Mesendoderm (in vitro differentiated cells): Measurements from ENCODE around the gene KRT79.

Source experiments
- DNase-seq: peaks from one replicate; pipeline ENCODE4 v3.0.0; 2013
- H2AK5ac ChIP-seq: 2 replicates; pipeline ENCODE4 v1.6.1; 2013; ENCODE audit warnings: low read length, inconsistent platforms
- H2BK120ac ChIP-seq: 2 replicates; pipeline ENCODE4 v1.6.1; 2013; ENCODE audit warnings: low read depth, mild to moderate bottlenecking, low read length, moderate library complexity, mixed read lengths
- H2BK15ac ChIP-seq: replicated peaks from 2 replicates; pipeline ENCODE4 v1.6.1; 2013; ENCODE audit warnings: low read depth, mild to moderate bottlenecking, moderate library complexity
- H2BK5ac ChIP-seq: 2 replicates; pipeline ENCODE4 v1.6.1; 2013; ENCODE audit warnings: low read length, inconsistent platforms
- H3K18ac ChIP-seq: 2 replicates; pipeline ENCODE4 v1.6.1; 2013; ENCODE audit warnings: mild to moderate bottlenecking, low read length, mixed read lengths
- H3K23ac ChIP-seq: one replicate; pipeline ENCODE4 v1.6.1; 2013; ENCODE audit warnings: low read length
- H3K27ac ChIP-seq: 2 replicates; pipeline ENCODE4 v1.5.1; 2013; ENCODE audit warnings: low read depth, mild to moderate bottlenecking, inconsistent platforms, low read length, moderate library complexity
- H3K27me3 ChIP-seq: 2 replicates; pipeline ENCODE4 v1.6.1; 2013; ENCODE audit warnings: low read length, control low read depth, mild to moderate bottlenecking, inconsistent platforms; ENCODE audit not compliant: insufficient read depth, poor library complexity
- H3K36me3 ChIP-seq: 2 replicates; pipeline ENCODE4 v1.6.1; 2013; ENCODE audit warnings: low read length, inconsistent platforms; ENCODE audit not compliant: control insufficient read depth, insufficient read depth
- H3K4ac ChIP-seq: one replicate; pipeline ENCODE4 v1.6.1; 2013; ENCODE audit warnings: low read depth, mild to moderate bottlenecking, low read length, moderate library complexity
- H3K4me1 ChIP-seq: 2 replicates; pipeline ENCODE4 v1.6.1; 2013; ENCODE audit warnings: low read depth, low read length, inconsistent platforms; ENCODE audit not compliant: control insufficient read depth
- H3K4me2 ChIP-seq: 2 replicates; pipeline ENCODE4 v1.6.1; 2013; ENCODE audit warnings: low read length
- H3K4me3 ChIP-seq: 2 replicates; pipeline ENCODE4 v1.5.1; 2013; ENCODE audit warnings: mild to moderate bottlenecking, low read length
- H3K56ac ChIP-seq: one replicate; pipeline ENCODE4 v1.6.1; 2013; ENCODE audit warnings: low read length
- H3K79me1 ChIP-seq: 2 replicates; pipeline ENCODE4 v1.6.1; 2013; ENCODE audit warnings: low read length, inconsistent platforms
- H3K79me2 ChIP-seq: 2 replicates; pipeline ENCODE4 v1.6.1; 2013; ENCODE audit warnings: mild to moderate bottlenecking, low read length; ENCODE audit not compliant: control insufficient read depth, insufficient read depth
- H3K9ac ChIP-seq: 2 replicates; pipeline ENCODE4 v1.6.1; 2013; ENCODE audit warnings: low read length, inconsistent platforms
- H4K5ac ChIP-seq: one replicate; pipeline ENCODE4 v1.6.1; 2013; ENCODE audit warnings: low read length
- H4K8ac ChIP-seq: one replicate; pipeline ENCODE4 v1.6.1; 2013; ENCODE audit warnings: low read depth, mild to moderate bottlenecking, control low read depth, low read length, moderate library complexity
- WGBS: extraction: QIAGEN DNeasy Blood & Tissue Kit; methylation state at CpG from one replicate; pipeline ENCODE4 v1.1.7; 2013; ENCODE audit warnings: low lambda C conversion rate, missing lambda C conversion rate; ENCODE audit not compliant: insufficient coverage; ENCODE audit errors: extremely low coverage; 5-methylcytosine and 5-hydroxymethylcytosine counted together

KRT79 gene

GRCh38 chr12:52846356-52846970 is 12.4 kb upstream of the KRT79 start:
- WGBS = no CpG with 5 or more reads among the region's 8 CpGs
- no peak overlapping the region for H2AK5ac ChIP-seq
- no peaks in the 10 kb centered on the region for H3K4me1 ChIP-seq
- no peaks in the 10 kb centered on the region for H3K27me3 ChIP-seq
- no peak overlapping the region for H3K56ac ChIP-seq
- no peak overlapping the region for H3K4me3 ChIP-seq
- H3K79me2 ChIP-seq = no peaks in the 10 kb centered on the region
- no peaks in the 10 kb centered on the region for H3K36me3 ChIP-seq
- H3K4me2 ChIP-seq = no peak overlapping the region
- DNase-seq = no peak
- no peak overlapping the region for H4K5ac ChIP-seq
- H4K8ac ChIP-seq = no peak overlapping the region
- no peak overlapping the region for H2BK5ac ChIP-seq
- H3K18ac ChIP-seq = no peak overlapping the region
- no peak overlapping the region for H3K4ac ChIP-seq
- no peak overlapping the region for H2BK15ac ChIP-seq
- H3K9ac ChIP-seq = no peak overlapping the region
- no peak overlapping the region for H2BK120ac ChIP-seq
- no peak overlapping the region for H3K27ac ChIP-seq
- H3K23ac ChIP-seq = no peak overlapping the region
- no peaks in the 10 kb centered on the region for H3K79me1 ChIP-seq

GRCh38 chr12:52845946-52846345 is 11.8 kb upstream of the KRT79 start:
- H3K79me2 ChIP-seq = no peaks in the 10 kb centered on the region
- no peak overlapping the region for H4K8ac ChIP-seq
- no peak overlapping the region for H2BK15ac ChIP-seq
- no peaks in the 10 kb centered on the region for H3K27me3 ChIP-seq
- no peak overlapping the region for H3K4ac ChIP-seq
- DNase-seq = no peak
- H3K79me1 ChIP-seq = no peaks in the 10 kb centered on the region
- no peak overlapping the region for H2BK120ac ChIP-seq
- H2BK5ac ChIP-seq = no peak overlapping the region
- no peak overlapping the region for H3K9ac ChIP-seq
- H3K4me2 ChIP-seq = no peak overlapping the region
- no peak overlapping the region for H3K23ac ChIP-seq
- H3K4me1 ChIP-seq = no peaks in the 10 kb centered on the region
- no CpG with 5 or more reads among the region's 1 CpG for WGBS
- H3K36me3 ChIP-seq = no peaks in the 10 kb centered on the region
- H3K18ac ChIP-seq = no peak overlapping the region
- H3K4me3 ChIP-seq = no peak overlapping the region
- no peak overlapping the region for H4K5ac ChIP-seq
- no peak overlapping the region for H2AK5ac ChIP-seq
- no peak overlapping the region for H3K27ac ChIP-seq
- no peak overlapping the region for H3K56ac ChIP-seq

DNA sequence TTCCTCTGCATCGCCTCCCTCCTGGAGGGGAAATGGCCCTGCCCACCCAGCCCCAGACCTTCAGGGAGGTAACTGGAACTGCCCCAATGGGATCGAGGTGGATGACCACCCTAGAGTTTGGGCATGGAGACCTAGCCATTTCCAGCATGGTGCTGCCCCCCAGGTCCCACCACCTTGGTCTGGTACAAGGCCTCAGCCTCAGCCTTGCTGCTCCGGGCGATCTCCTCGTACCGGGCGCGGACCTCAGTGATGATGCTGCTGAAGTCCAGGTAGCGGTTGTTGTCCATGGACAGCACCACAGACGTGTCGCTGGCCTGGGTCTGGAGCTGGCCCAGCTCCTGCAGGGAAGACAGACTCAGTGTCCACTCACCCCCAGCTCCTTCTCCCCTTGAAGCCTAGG is 10.3 kb upstream of the KRT79 start:
- H2BK120ac ChIP-seq = no peak overlapping the region
- no peak for DNase-seq
- H3K4me2 ChIP-seq = no peak overlapping the region
- H2AK5ac ChIP-seq = no peak overlapping the region
- H3K4me1 ChIP-seq = no peaks in the 10 kb centered on the region
- H4K5ac ChIP-seq = no peak overlapping the region
- H2BK5ac ChIP-seq = no peak overlapping the region
- no peak overlapping the region for H2BK15ac ChIP-seq
- no peak overlapping the region for H3K27ac ChIP-seq
- H3K23ac ChIP-seq = no peak overlapping the region
- no peak overlapping the region for H3K4me3 ChIP-seq
- no peak overlapping the region for H3K4ac ChIP-seq
- H3K18ac ChIP-seq = no peak overlapping the region
- no peaks in the 10 kb centered on the region for H3K27me3 ChIP-seq
- WGBS = no CpG with 5 or more reads among the region's 11 CpGs
- no peak overlapping the region for H3K9ac ChIP-seq
- no peak overlapping the region for H3K56ac ChIP-seq
- H3K79me1 ChIP-seq = no peaks in the 10 kb centered on the region
- no peaks in the 10 kb centered on the region for H3K79me2 ChIP-seq
- H3K36me3 ChIP-seq = no peaks in the 10 kb centered on the region
- no peak overlapping the region for H4K8ac ChIP-seq

DNA sequence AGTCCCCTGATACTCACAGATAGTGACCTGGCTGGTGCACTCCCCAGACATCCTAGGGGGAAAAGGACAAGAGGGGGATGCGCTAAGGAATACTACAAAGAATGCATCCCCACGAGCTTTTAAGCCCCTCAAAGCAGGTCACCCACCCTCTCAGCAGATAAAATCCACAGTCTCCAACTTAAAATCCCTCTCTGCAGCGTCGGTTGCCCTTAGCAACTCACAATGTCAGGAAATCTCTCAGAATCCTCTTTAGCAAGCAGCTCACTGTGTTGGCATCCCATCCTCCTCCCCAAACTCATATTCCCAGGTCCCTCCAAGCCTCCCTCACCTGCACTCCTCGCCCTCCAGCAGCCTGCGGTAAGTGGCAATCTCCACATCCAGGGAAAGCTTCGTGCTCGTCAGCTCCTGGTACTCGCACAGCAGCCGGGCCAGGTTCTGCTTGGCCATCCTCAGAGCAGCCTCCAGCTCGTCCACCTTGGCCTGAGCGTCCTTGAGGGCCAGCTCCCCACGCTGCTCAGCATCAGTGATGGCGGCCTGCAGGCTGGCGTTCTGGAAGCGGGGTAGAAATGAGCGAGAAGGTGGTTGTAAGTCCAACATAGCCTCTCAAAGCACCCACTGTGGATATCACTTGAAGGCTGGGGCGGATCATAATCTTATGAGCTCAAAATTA is 5.5 kb upstream of the KRT79 start:
- no CpG with 5 or more reads among the region's 18 CpGs for WGBS
- Histone ChIP-seq H3K79me1 (no peaks in the 10 kb centered on the region), H3K4me3 (no peak overlapping the region), H2BK15ac (no peak overlapping the region), H3K4me2 (no peak overlapping the region), H3K4ac (no peak overlapping the region), H3K36me3 (no peaks in the 10 kb centered on the region), H3K27ac (no peak overlapping the region), H3K9ac (no peak overlapping the region), H3K56ac (no peak overlapping the region), H4K5ac (no peak overlapping the region), H4K8ac (no peak overlapping the region), H3K23ac (no peak overlapping the region), H3K27me3 (no peaks in the 10 kb centered on the region), H3K4me1 (no peaks in the 10 kb centered on the region), H3K18ac (no peak overlapping the region), H2BK5ac (no peak overlapping the region), H3K79me2 (no peaks in the 10 kb centered on the region), H2AK5ac (no peak overlapping the region), H2BK120ac (no peak overlapping the region)
- DNase-seq = no peak

- H3K4me3 ChIP-seq = no peak overlapping the region
- no peak overlapping the region for H2BK15ac ChIP-seq
- no peak overlapping the region for H3K23ac ChIP-seq
- no peak overlapping the region for H2BK120ac ChIP-seq
- no peaks in the 10 kb centered on the region for H3K4me1 ChIP-seq
- H2AK5ac ChIP-seq = no peak overlapping the region
- no peak overlapping the region for H4K8ac ChIP-seq
- no peak for DNase-seq
- H2BK5ac ChIP-seq = no peak overlapping the region
- H3K27ac ChIP-seq = no peak overlapping the region
- no peak overlapping the region for H3K4me2 ChIP-seq
- no peaks in the 10 kb centered on the region for H3K79me1 ChIP-seq
- no CpG with 5 or more reads among the region's 14 CpGs for WGBS
- no peaks in the 10 kb centered on the region for H3K79me2 ChIP-seq
- H3K18ac ChIP-seq = no peak overlapping the region
- no peak overlapping the region for H3K9ac ChIP-seq
- no peak overlapping the region for H3K4ac ChIP-seq
- no peaks in the 10 kb centered on the region for H3K27me3 ChIP-seq
- no peak overlapping the region for H3K56ac ChIP-seq
- no peaks in the 10 kb centered on the region for H3K36me3 ChIP-seq
- H4K5ac ChIP-seq = no peak overlapping the region
Measured at GRCh38 chr12:52838609-52839435, 4.7 kb upstream of the KRT79 start.
